Calu3 (cell line): Measurements from ENCODE around the gene SMPD3. TPM values are rescaled to one million over a fixed set of nuclear protein-coding genes. Genes with fewer than 3 reads are reported as not detected.

Experiments
- BruUV-seq: library from RNA; stranded (reverse); fragments of 400-500 nt; replicated peaks from 2 replicates; lab custom pipeline; 2021; lab: Mats Ljungman, UMichigan
- CTCF ChIA-PET: fragments of 300-600 bp; sonication (Branson Sonifier 250); formaldehyde crosslinking; loops from one replicate; lab custom pipeline; 2022; ENCODE audit warnings: antibody characterized with exemption; lab: Charles Lee
- DNase-seq: peaks from one replicate; pipeline ENCODE4 v3.0.0; 2022
- H3K27ac Mint-ChIP-seq: one replicate; pipeline ENCODE4 v1.8.0; 2022; ENCODE audit warnings: mixed read lengths; ENCODE audit not compliant: unreplicated experiment
- H3K27me3 Mint-ChIP-seq: one replicate; pipeline ENCODE4 v1.8.0; 2022; ENCODE audit warnings: mixed read lengths; ENCODE audit not compliant: unreplicated experiment
- H3K36me3 Mint-ChIP-seq: one replicate; pipeline ENCODE4 v1.8.0; 2022; ENCODE audit warnings: mild to moderate bottlenecking, moderate library complexity, mixed read lengths; ENCODE audit not compliant: insufficient read depth, unreplicated experiment
- H3K4me1 Mint-ChIP-seq: one replicate; pipeline ENCODE4 v1.8.0; 2022; ENCODE audit warnings: mild to moderate bottlenecking, low read depth, mixed read lengths; ENCODE audit not compliant: unreplicated experiment
- H3K4me3 Mint-ChIP-seq: one replicate; pipeline ENCODE4 v1.8.0; 2022; ENCODE audit warnings: mild to moderate bottlenecking, low read depth, moderate library complexity, mixed read lengths; ENCODE audit not compliant: unreplicated experiment
- H3K9me3 Mint-ChIP-seq: one replicate; pipeline ENCODE4 v1.8.0; 2022; ENCODE audit warnings: low read depth, mixed read lengths; ENCODE audit not compliant: unreplicated experiment
- CTCF ChIP-seq: fragments of 200-600 bp; IDR thresholded peaks from one replicate; pipeline ENCODE4 v1.8.0; 2022; ENCODE audit warnings: antibody characterized with exemption; ENCODE audit not compliant: unreplicated experiment
- intact Hi-C: fragments of 100-400 bp; cut with micrococcal nuclease; formaldehyde crosslinking; loops from one replicate; pipeline ENCODE4 v1.10.0; 2022; ENCODE audit not compliant: unreplicated experiment
- total RNA-seq: library from RNA; stranded (reverse); gene quantifications from 2 replicates; pipeline ENCODE4 v1.2.3, GENCODE V29; 2022

The SMPD3 gene
- total RNA-seq, 1 experiment from 2014 or later = 0.42 TPM

GRCh38 chr16:68376590-68376989 is 71.7 kb downstream of the SMPD3 start:
- peaks cover 46% of the 10 kb centered on the region for H3K27me3 Mint-ChIP-seq
- no peaks in the 10 kb centered on the region for H3K9me3 Mint-ChIP-seq
- no peaks in the 10 kb centered on the region for H3K4me1 Mint-ChIP-seq
- DNase-seq = no peak
- CTCF ChIA-PET = no interaction called here
- peaks cover 4% of the 10 kb centered on the region for H3K36me3 Mint-ChIP-seq
- no peak overlapping the region for H3K27ac Mint-ChIP-seq
- TF ChIP-seq CTCF = no peak
- no peak overlapping the region for H3K4me3 Mint-ChIP-seq
- BruUV-seq = no TSS peak
- intact Hi-C loops = no loop called here

- peaks cover 51% of the 10 kb centered on the region for H3K27me3 Mint-ChIP-seq
- no peaks in the 10 kb centered on the region for H3K4me1 Mint-ChIP-seq
- no peak overlapping the region for H3K27ac Mint-ChIP-seq
- CTCF ChIA-PET = no interaction called here
- H3K4me3 Mint-ChIP-seq = no peak overlapping the region
- intact Hi-C loops = no loop called here
- no peak for TF ChIP-seq CTCF
- peaks cover 4% of the 10 kb centered on the region for H3K36me3 Mint-ChIP-seq
- no peaks in the 10 kb centered on the region for H3K9me3 Mint-ChIP-seq
- no TSS peak for BruUV-seq
- no peak for DNase-seq
Measured at GRCh38 chr16:68375801-68376536, 72.3 kb downstream of the SMPD3 start.

- no peak overlapping the region for H3K4me3 Mint-ChIP-seq
- no peak for DNase-seq
- H3K4me1 Mint-ChIP-seq = no peaks in the 10 kb centered on the region
- no peak overlapping the region for H3K27ac Mint-ChIP-seq
- no TSS peak for BruUV-seq
- CTCF ChIA-PET = no interaction called here
- intact Hi-C loops = no loop called here
- H3K36me3 Mint-ChIP-seq = peaks cover 4% of the 10 kb centered on the region
- H3K27me3 Mint-ChIP-seq = peaks cover 51% of the 10 kb centered on the region
- H3K9me3 Mint-ChIP-seq = no peaks in the 10 kb centered on the region
- TF ChIP-seq CTCF = no peak
Measured at GRCh38 chr16:68374961-68375660, 73.2 kb downstream of the SMPD3 start.

- H3K27me3 Mint-ChIP-seq = peaks cover 51% of the 10 kb centered on the region
- no peak for DNase-seq
- peaks cover 4% of the 10 kb centered on the region for H3K36me3 Mint-ChIP-seq
- no peak overlapping the region for H3K4me3 Mint-ChIP-seq
- H3K27ac Mint-ChIP-seq = no peak overlapping the region
- no peak for TF ChIP-seq CTCF
- intact Hi-C loops = no loop called here
- CTCF ChIA-PET = no interaction called here
- H3K4me1 Mint-ChIP-seq = no peaks in the 10 kb centered on the region
- no peaks in the 10 kb centered on the region for H3K9me3 Mint-ChIP-seq
- BruUV-seq = no TSS peak
Measured at GRCh38 chr16:68374246-68374805, 74.0 kb downstream of the SMPD3 start.
